ENCODE measurements around the gene CD58. TPM values are rescaled to one million over a fixed set of nuclear protein-coding genes. Genes with fewer than 3 reads are reported as not detected.
"Not testable (repeated sequence)": the region's sequence is repeated elsewhere in the genome, so short reads cannot be mapped to it uniquely, and the experiment has no call there.

CD58 gene
- total and polyA plus RNA-seq, 12 donors = 17.2 to 44.3 (median 28.9) TPM

- 72 to 77% methylated on average over 4 of the region's 4 CpGs for WGBS, 2 donors
- no peak for ATAC-seq
- DNase-seq = no peak
- peaks cover 0 to 6% (median 0%) of the 10 kb centered on the region in 9 donors for H3K36me3 ChIP-seq
- H3K4me3 ChIP-seq = no peak overlapping the region
- H3K4me1 ChIP-seq = peaks cover 15 to 70% (median 44%) of the 10 kb centered on the region in 9 donors
- intact Hi-C loops (cut with DNase I) = loop anchor here in 1 of 10 donors (2.0 to 5.0 kb wide), 2 partner anchors 105 to 191 kb away; no protein-coding TSS in a partner anchor
- no peak for TF ChIP-seq CTCF (IDR thresholded peaks at IDR 0.05)
- H3K27me3 ChIP-seq = no peaks in the 10 kb centered on the region
- peaks cover 0 to 15% (median 0%) of the 10 kb centered on the region in 11 donors for H3K9me3 ChIP-seq
- H3K27ac ChIP-seq = no peak overlapping the region
Measured at GRCh38 chr1:116567790-116568661, 2.8 kb downstream of the CD58 start.

- H3K4me3 ChIP-seq = no peak overlapping the region
- no peak overlapping the region for H3K27ac ChIP-seq
- peaks cover 0 to 73% (median 29%) of the 10 kb centered on the region in 9 donors for H3K4me1 ChIP-seq
- H3K36me3 ChIP-seq = peaks cover 0 to 7% (median 0%) of the 10 kb centered on the region in 9 donors
- ATAC-seq (no peak), DNase-seq (no peak)
- no peak for TF ChIP-seq CTCF (IDR thresholded peaks at IDR 0.05)
- intact Hi-C loops (cut with DNase I) = loop anchor here in 1 of 10 donors (5.0 kb wide), 1 partner anchor 188 kb away; no protein-coding TSS in a partner anchor
- no peaks in the 10 kb centered on the region for H3K27me3 ChIP-seq
- WGBS, 2 donors = 90 to 97% methylated on average over 1 of the region's 1 CpG
- H3K9me3 ChIP-seq = peaks cover 0 to 18% (median 0%) of the 10 kb centered on the region in 11 donors
Measured at GRCh38 chr1:116565222-116565621, 5.6 kb downstream of the CD58 start.

- intact Hi-C loops (cut with DNase I) = no loop called here
- no peak for TF ChIP-seq CTCF (IDR thresholded peaks at IDR 0.05)
- Histone ChIP-seq H3K4me1 (peaks cover 0 to 74% (median 29%) of the 10 kb centered on the region in 9 donors), H3K4me3 (no peak overlapping the region), H3K27me3 (no peaks in the 10 kb centered on the region), H3K27ac (no peak overlapping the region), H3K9me3 (peaks cover 0 to 18% (median 0%) of the 10 kb centered on the region in 11 donors), H3K36me3 (peaks cover 0 to 7% (median 0%) of the 10 kb centered on the region in 9 donors)
- 95 to 96% methylated on average over 1 of the region's 1 CpG for WGBS, 2 donors
- no peak for DNase-seq
- no peak for ATAC-seq
Measured at GRCh38 chr1:116564426-116564825, 6.4 kb downstream of the CD58 start.

- WGBS, 2 donors = 92% methylated on average over 4 of the region's 4 CpGs
- H3K27me3 ChIP-seq; H3K27ac ChIP-seq; intact Hi-C loops (cut with DNase I); H3K4me3 ChIP-seq; ATAC-seq; H3K36me3 ChIP-seq; DNase-seq: not testable (repeated sequence)
- H3K9me3 ChIP-seq = peaks cover 0 to 18% (median 0%) of the 10 kb centered on the region in 11 donors
- H3K4me1 ChIP-seq = peaks cover 0 to 74% (median 15%) of the 10 kb centered on the region in 9 donors
Measured at GRCh38 chr1:116562465-116562864, 8.4 kb downstream of the CD58 start.
